LoVo (cell line): Measurements from ENCODE around the gene FMOD.
A peak's percentile ranks its signal among the peaks of the same experiment; 100 is the strongest.
"Not testable (repeated sequence)": the region's sequence is repeated elsewhere in the genome, so short reads cannot be mapped to it uniquely, and the experiment has no call there.

Source experiments
- DNase-seq: peaks from one replicate; pipeline ENCODE4 v3.0.0-alpha.2; 2016; ENCODE audit warnings: low spot score

Gene FMOD

GRCh38 chr1:203325418-203326091 is 25.4 kb downstream of the FMOD start:
- DNase-seq: no peak

- no peak for DNase-seq
These were observed 25.9 kb downstream of the FMOD start for GRCh38 chr1:203325026-203325417.

- no peak for DNase-seq
These were observed 26.6 kb downstream of the FMOD start for GRCh38 chr1:203324105-203325025.

GRCh38 chr1:203323587-203323986 is 27.3 kb downstream of the FMOD start:
- DNase-seq: no peak

- no peak for DNase-seq
These were observed 28.3 kb downstream of the FMOD start for GRCh38 chr1:203322500-203323179.

GRCh38 chr1:203321273-203322052 is 29.5 kb downstream of the FMOD start:
- DNase-seq: no peak

GRCh38 chr1:203320591-203321272 is 30.2 kb downstream of the FMOD start:
- no peak for DNase-seq

- DNase-seq: no peak
These were observed 32.7 kb downstream of the FMOD start for GRCh38 chr1:203318229-203318517.

GRCh38 chr1:203317429-203318228 is 33.3 kb downstream of the FMOD start:
- DNase-seq: no peak

- no peak for DNase-seq
These were observed 34.3 kb downstream of the FMOD start for GRCh38 chr1:203316626-203317093.

GRCh38 chr1:203314025-203314759 is 36.7 kb downstream of the FMOD start:
- not testable (repeated sequence) for DNase-seq

- DNase-seq: no peak
These were observed 39.3 kb downstream of the FMOD start for GRCh38 chr1:203311368-203312301.

GRCh38 chr1:203308923-203309331 is 42.0 kb downstream of the FMOD start:
- DNase-seq: no peak

- no peak for DNase-seq
These were observed 42.5 kb downstream of the FMOD start for GRCh38 chr1:203308328-203308922.

GRCh38 chr1:203307641-203308126 is 43.2 kb downstream of the FMOD start:
- no peak for DNase-seq

- no peak for DNase-seq
These were observed 43.9 kb downstream of the FMOD start for GRCh38 chr1:203306965-203307541.

GRCh38 chr1:203306089-203306964 is 44.6 kb downstream of the FMOD start:
- DNase-seq: peak; percentile 77
